NCI-H128 (cell line): ENCODE results near the gene SLC22A23.

Source experiments
- DNase-seq: peaks from one replicate; lab custom pipeline; 2025; ENCODE audit not compliant: unreplicated experiment; lab: John Stamatoyannopoulos, UW

Gene SLC22A23

DNA sequence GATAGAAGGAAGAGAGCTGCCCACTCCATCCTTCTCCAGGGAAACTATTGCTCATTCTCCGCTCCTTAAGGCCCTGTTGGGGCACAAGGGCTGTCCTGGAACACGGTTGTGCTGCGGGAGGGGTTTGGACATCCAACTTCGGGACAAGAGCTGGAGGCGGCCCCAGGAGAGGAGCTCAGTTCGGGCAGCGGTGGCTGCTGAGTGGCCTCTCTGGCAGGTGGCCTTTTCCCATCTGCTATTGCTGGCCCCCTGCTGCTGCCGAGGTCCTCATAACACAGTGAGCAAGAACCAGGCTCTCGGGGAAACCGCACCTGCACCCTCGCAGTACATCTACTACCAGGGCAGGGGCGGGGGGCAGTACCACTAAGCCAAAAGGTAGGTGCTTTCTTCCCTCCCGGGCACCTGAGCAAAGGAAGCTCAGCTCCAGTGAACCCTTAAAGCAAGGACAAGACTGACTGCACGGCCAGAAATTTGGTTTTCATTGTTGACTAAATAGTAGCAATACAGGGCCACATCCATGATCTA lies 134.4 kb downstream of the SLC22A23 start:
- no peak for DNase-seq

DNA sequence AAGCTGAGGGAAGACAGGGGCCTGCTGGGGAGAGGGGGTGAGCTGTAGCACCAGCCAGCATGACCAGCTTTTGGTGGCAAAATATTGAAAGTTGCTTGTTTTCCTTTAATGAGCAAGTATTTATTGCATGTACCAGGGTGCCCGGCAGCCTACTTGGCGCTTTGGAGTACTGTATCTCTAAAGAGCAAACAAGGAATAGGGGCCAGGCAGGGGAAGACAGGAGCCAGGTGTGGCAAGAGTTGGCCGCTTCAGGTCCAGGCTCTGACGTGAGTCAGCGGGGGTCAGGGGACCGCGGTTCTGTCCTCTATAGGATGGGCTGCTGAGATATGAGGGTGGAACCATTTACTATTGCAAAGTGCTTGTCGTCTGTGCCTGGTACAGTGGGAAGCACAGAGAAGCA lies 135.0 kb downstream of the SLC22A23 start:
- no peak for DNase-seq

DNA sequence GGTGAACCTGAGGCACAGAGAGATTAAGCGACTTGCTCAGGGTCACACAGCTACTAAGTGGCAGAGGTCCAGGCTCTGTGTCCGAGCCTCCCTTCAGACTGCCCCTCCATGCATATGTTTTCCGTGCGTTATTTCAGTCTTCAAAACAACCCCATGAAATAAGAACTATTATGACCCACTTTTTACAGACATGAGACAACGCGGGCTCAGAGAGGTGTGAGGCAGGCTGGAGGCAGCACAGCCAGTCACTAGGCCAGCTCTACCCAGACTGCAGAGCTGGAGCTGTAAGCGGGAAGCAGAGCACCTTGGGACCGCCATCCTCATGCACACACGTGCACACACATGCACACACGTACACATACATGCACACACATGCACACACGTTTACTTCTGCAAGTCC lies 135.8 kb downstream of the SLC22A23 start:
- DNase-seq, result no peak

DNA sequence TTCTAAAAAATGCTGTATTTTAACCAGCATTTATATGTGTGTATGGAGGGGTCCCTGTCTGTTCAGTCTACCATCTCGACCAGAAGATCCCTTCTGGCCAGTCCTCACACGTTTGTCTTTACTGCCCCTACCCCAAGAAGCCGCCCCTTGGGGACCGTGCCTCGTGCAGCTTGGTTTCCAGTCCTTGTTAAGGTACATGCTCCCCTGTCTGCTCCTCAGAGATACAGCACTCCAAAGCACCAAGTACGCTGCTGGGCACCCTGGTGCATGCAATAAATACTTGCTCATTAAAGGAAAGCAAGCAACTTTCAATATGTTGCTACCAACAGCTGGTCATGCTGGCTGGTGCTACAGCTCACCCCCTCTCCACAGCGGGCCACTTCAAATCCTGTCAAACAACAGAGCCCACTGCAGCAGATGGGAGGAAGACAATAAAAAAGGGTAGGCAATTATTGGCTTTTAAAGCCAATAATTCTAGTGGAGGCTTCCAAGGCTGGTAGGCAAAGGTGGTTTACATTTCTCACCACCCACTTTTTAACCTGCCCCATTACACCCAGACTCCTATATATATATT lies 136.5 kb downstream of the SLC22A23 start:
- no peak for DNase-seq

DNA sequence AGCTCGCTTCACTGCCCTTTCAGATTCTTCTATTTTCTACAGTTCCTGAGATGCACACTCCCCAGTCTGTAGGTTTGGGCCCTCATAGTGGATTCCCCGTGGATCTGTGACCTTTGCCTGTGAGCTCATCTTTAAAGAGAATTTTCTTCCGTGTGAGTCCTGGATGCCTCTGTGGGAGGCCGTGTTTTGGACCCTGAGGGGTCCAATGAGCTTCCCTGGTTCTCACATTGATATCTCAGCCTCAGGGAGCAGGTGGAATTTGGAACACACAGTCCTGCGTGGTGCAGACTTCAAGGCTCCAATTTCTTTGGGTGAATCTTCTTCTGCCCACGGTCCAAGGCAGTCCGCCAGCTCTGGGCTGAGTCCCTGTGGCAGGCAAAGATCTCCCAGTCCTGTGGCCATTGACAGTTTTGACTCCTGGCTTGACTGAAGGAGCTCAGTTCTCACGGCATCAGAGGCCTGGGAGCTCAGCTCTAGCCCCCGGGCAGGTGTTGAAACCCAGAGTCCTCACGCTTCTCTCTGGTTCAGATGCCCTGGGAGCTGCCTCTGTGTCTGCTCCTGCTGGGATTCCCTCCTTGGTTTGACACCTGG lies 137.1 kb downstream of the SLC22A23 start:
- no peak for DNase-seq

DNA sequence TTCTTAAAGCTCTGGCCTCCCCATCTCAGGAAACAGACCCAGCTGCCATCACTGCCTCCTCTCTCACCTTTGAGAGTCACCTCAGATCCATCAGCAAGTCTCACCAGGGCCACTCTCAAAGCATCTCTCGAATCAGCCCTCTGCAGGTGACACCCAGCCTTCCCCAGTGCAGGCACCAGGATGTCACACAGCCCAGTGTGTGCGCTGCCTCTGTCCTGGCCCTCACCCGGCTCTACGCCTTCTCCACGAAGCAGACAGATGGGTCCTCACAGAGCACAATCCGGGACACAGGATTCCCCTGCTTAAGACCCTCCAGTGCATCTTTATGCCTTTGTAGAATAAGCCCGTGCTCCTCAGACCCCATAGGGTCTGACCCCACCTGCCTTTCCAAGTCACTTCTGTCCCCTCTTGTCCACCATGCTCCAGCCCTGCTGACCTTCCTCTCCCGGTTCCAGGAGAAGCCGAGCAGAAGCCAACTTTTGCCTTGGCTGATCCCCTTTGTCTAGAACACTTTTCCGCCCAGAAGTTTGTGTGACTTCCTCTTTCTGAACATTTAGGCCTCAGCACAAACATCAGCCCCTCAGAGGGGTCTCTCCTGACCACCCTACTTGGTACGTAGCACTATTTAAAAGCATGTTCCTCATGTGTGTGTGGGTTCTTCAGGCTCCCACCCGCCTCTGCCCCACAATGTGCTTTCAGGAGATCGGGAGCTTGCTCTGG lies 137.9 kb downstream of the SLC22A23 start:
- DNase-seq, result no peak

DNA sequence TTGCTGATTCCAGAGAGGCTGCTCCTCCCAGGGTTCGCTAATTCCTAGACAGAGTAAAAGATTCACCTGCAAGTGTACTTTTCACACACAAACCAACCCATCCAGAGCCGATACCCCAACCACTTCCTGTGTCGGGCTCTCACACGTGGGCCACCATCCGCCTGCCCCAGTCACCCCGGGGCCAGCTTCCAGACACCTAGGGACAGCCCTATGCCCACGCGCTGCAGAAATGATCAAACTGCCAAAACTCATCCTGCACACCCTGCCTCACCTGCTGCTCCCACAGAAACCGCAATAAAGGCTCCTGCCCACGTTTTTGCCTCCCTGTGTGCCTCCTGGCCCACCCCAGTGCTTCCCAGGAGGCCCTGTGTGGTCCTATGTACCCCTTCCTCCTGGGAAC lies 138.6 kb downstream of the SLC22A23 start:
- DNase-seq, result no peak

DNA sequence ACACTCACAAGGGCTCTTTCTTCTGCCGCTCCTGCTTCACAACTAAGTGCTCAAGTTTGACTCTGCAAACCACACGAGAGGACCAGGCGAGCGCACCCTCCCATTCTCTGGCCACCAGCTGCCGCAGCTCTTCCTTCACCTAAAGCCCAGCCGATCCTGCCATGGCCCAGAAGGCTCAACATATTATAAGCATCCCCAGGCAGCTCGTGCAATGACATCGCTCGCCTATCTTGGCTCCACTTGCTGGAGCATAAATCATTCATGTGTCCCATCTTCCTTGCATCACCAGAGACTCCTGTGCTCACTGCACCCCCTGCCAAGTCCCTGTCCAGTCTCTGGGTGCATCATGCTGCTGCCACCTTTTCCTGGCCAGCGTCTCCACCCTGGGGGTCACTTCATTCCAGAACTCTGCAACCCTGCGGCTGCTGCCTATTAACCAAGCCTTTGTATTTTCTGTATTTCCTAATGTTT lies 139.1 kb downstream of the SLC22A23 start:
- DNase-seq, result no peak

DNA sequence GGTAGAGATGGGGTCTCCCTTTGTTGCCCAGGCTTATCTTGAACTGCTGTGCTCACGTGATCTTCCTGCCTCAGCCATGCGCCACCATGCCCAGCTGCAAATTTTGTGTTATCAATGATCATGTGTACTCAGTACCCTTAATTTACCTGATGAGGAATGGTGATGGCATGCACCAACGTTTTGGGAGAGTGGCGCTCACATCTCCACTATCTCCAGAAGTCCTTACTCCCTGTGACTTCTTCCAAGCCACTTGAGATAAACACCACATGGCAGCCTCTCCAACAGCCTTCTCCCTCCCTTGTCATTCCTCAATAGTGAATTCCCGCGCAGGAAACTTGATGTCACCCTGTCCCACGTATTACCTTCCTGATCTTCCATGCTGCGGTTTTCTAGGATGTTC lies 140.0 kb downstream of the SLC22A23 start:
- DNase-seq, result no peak

DNA sequence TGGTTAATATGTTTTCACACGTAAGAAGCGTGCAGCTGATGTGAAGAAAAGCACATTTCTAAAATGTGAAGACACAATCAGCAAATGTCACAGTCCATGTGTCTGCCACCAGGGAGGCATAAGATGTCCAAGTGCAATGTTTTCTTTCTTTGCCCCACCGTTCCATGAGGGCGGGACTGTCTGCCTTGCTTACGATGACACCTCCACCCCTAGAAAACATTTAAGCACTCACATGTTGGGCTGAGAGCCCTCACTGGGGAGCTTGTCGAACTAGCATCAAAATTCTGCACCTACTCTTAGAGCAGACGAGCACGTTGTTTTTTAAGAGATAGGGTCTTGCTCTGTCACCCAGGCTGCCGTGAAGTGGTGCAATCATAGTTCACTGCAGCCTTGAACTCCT lies 140.5 kb downstream of the SLC22A23 start:
- DNase-seq, result no peak

DNA sequence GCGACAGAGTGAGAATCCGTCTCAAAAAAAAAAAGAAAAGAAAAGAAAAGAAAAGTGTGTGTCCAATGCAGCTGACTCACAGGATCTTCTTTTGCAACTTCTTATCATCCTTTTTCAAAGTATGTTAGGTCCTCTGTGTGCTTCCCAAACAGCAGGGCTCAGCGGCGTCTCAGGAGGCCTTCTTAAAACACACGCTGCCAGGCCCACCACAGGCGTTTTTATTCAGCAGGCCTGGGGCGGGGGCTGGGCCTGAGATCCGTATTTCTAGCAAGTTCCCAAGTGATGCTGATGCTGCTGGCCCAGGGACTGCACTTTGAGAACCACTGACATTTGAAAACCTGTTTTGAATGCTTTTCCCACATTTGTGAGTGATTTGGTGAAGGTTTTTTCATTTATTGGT lies 141.0 kb downstream of the SLC22A23 start:
- no peak for DNase-seq

DNA sequence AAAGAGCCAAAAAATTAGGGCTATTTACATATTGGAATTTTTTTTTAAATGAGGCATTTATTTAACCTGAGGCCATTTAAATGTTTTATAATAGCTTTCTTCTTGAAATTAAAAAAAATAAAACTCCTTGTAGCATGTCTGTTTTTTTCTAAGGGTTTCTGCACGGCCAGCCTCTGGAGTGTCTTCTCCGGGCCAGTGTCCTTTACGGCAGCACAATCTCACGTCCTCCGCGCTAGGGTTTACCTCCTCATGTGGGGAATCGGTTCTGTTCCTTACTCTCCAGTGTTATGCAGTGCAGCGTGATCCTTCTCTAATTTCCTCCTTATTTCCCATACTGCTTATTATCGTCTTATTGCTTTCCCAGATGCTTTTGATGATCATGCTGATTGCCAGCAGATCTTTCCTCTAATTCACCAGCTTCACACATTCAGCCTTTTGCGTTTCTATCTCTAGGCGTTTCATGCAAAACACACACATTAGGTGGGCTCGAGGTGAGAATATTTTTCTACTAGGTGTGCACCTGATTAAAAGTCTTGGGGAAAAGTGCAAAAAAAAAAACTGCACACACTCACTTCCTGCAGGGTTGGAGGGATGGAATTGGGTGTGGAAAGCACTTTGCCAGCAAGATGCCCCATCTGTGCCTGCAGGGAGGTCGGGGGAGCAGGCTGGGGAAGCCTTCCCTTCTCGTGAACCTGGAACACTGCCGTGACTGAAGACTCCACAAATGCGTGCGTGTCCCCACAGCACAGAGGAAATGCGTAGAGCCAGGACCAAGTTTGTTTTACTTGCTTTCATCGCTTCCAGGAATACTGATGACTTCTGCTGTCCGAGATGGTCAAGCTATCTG lies 142.0 kb downstream of the SLC22A23 start:
- DNase-seq, result no peak

DNA sequence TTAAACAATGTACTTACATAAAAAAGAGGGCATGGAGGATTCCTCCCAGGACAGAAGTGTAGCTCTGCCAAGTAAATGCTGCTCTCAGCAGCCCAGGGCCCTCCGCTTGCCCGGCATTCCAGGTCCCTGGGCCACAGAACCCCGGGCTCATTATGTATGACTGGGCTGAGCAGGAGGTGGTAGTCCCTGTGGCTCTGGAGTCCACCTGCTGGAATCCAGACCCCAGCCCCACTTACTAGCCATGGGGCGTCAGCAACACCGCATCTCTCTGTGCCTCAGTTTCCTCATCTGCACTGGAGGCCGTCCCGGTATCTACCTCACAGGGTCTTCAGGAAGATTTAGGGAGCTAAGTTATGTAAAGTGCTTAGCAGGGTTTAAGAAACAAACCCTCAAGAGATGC lies 142.7 kb downstream of the SLC22A23 start:
- no peak for DNase-seq

DNA sequence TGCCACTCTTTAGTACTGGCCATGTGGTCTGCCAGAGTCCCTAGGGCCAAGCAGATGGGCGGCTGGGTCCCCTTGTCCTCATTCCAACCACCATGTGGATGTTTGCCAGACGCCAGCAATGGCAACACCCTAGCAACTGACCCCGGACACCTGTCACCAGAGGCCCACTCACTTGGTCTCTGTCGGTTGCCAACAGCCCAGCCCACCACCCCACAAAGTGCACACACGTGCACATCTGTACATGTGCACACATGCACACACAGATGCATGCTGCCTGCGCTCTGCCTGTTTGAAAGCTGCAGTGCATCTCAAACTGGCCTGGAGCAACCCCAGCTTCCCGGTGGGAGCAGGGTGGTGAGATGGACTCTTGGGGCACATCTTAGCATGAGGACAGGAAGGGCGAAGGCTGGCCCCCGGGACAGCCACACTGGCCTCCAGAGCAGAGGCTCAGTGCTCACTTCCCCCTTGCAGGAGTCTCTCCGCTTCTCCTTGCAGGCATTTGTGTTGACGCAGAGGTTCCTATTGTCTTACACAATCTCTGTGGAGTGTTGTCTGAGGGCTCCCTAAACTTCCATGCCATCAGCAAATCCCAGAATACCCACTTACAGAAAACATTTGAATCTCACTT lies 144.1 kb downstream of the SLC22A23 start:
- no peak for DNase-seq

DNA sequence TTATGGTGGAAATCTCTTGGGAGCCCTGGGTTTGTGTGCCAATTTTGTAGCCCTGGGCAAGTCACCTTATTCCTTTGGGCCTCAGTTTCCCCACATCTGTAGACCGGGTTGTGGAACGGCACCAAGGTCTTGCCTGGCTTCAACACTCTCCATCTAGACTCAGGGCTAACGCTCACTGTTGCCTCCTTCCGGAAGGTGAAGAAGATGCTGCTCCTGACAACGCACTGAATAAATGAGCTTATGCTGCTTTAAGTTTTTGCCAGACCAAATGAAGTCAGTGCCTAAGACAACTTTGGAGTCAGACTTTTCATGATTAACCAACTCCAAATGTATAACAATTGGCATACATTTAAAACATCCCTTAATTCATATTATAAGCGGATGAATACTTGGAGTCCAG lies 145.0 kb downstream of the SLC22A23 start:
- DNase-seq, result no peak

DNA sequence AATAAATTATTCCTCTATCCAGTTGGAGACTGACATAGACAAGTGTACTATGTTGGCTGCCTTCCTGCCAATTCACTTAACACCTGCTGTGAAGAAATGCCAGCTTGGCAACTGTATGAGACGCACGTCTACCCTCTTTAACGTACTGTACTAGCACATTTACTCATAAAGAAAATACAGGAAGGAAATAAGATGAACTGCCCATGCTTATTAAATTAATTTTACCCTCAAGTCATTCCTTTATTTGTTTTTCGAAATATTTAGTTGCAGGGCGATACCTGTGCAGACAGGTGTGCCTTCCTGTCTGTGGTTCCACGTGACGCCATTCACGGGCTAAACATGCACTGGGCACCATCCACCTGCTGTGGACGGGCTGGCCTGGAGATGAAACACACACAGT lies 146.1 kb downstream of the SLC22A23 start:
- no peak for DNase-seq

DNA sequence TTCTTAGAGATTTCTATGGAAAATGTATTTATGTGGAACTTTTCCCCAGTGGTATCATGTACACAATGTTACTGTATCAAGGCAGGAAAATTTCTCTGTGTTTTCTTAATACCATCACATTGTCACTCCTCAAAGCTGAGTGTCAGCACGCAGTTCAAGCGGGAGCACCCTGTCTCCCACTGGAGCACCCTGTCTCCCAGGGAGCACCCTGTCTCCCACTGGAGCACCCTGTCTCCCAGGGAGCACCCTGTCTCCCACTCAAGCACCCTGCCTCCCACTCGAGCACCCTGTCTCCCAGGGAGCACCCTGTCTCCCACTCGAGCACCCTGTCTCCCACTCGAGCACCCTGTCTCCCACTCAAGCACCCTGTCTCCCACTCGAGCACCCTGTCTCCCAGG lies 146.8 kb downstream of the SLC22A23 start:
- no peak for DNase-seq

DNA sequence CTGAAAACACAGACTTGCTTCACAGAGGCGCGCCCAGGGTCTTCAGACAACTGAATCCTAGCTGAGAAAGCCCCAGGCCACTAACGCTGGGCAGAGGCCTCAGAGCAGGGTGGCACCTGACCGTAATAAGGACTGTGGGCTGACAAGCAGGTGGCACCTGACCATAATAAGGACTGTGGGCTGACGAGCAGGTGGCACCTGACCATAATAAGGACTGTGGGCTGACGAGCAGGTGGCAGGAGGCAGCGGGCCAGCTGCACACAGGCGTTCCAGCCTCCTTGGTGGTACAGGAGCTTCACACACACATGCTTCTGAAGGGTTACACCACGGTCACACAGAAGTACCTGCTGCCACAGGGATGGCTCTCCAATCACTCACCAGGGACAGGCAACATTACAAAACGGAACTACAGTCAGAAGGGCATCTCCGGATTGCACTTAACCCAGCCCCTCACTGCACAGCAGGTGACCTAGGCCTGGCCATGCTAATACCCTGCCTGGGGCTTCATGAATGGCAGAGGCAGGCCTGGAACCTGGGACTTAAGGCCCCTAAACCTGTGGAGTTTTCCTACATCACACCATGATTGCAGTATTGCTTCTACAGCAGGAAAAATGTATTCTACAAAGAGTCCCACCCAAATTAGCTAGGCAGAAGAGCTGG lies 147.3 kb downstream of the SLC22A23 start:
- no peak for DNase-seq

DNA sequence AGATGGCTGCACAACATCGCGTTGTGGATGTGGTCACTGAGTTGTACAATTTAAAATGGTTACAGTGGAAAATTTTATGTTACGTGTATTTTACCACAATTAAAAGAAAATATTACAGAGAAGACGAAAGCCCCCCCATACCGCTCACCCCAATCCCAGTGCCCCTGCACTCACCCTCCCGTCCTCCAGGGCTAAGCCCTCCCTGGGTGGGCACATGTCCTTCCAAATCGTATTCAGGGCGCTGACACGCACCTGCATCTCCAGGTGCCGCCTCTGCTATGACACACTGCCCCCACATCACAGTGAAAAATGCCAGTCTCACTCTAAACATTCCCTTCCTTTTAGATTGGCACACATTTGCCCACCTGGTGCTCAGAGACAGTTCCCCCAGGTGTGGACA lies 148.7 kb downstream of the SLC22A23 start:
- DNase-seq, result no peak

DNA sequence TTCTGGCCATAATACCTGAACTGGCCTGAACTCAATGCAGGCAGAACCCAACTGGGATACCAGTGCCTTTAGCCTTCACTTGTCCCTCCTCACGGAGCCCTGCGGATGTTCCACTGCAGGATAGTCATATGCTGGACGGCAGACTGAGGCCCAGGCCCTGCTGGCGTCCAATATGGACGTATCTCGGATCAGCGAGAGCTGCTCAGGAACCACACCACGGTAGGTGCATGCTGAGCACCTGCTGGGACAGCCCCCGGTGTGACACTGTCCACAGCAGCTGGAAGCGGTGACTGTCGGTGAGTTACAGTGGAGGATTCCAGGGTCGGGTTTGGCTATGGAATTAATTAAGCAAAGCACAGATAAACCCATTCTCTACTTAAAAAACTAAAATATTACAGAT lies 149.4 kb downstream of the SLC22A23 start:
- no peak for DNase-seq
